Adrenal gland (tissue), 5 donors: ENCODE results near the gene ABCC4.

ENCODE experiments used
- POLR2A ChIP-seq, 2 donors: fragments of 450-650 bp; IDR thresholded peaks; one replicate each; pipeline ENCODE4 v1.6.1; 2017; ENCODE audit warnings: antibody characterized with exemption in 2 of 2, mild to moderate bottlenecking in 2 of 2, moderate library complexity in 1 of 2
- TF ChIP-seq, protein P1 (sequence below), 6 experiments: fragments of 450-650 bp in 4 of 6; fragments of 200-600 bp in 2 of 6; sonication (generic) in 1 of 6; IDR thresholded peaks; 1 replicate in 5 of 6; 2 replicates in 1 of 6; pipeline versions ENCODE4 v1.5.1 to v1.8.0; 2016 to 2021; ENCODE audit warnings: antibody characterized with exemption in 6 of 6, mild to moderate bottlenecking in 2 of 6, moderate library complexity in 1 of 6
- donor health status: DM: no; HTN: no; CAD: no.

DNA sequence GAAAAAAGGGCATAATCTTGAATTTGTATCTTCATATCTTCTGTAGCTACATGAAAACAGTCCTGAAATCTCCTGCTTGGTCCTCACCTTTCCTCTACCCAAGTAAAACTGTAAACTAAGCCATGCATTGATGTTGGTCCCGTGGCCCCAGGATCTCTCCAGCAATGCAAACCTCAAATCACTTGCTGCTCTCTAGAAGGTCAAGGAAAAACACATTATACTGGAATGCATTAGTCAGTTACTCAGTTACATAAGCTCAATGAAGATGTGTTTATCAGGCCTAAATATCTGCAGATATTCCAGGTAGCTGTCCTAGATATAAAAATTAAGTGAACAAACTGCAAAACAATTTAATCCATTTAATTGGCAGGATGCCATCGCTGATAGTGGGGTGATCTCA lies 261.8 kb downstream of the ABCC4 start:
- TF ChIP-seq, protein P1, sequence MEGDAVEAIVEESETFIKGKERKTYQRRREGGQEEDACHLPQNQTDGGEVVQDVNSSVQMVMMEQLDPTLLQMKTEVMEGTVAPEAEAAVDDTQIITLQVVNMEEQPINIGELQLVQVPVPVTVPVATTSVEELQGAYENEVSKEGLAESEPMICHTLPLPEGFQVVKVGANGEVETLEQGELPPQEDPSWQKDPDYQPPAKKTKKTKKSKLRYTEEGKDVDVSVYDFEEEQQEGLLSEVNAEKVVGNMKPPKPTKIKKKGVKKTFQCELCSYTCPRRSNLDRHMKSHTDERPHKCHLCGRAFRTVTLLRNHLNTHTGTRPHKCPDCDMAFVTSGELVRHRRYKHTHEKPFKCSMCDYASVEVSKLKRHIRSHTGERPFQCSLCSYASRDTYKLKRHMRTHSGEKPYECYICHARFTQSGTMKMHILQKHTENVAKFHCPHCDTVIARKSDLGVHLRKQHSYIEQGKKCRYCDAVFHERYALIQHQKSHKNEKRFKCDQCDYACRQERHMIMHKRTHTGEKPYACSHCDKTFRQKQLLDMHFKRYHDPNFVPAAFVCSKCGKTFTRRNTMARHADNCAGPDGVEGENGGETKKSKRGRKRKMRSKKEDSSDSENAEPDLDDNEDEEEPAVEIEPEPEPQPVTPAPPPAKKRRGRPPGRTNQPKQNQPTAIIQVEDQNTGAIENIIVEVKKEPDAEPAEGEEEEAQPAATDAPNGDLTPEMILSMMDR (IDR thresholded peaks at IDR 0.05) = no peak
- no peak for TF ChIP-seq POLR2A (IDR thresholded peaks at IDR 0.05)
